ENCODE measurements around the gene KLC3. TPM values are rescaled to one million over a fixed set of nuclear protein-coding genes. Genes with fewer than 3 reads are reported as not detected.

The KLC3 gene
- total RNA-seq, 2 donors from 2014 or later, result 3.6 to 4.8 TPM

GRCh38 chr19:45297674-45298073 lies 42.9 kb upstream of the KLC3 start:
- Histone ChIP-seq H3K4me3 (ENCODE audit: low read length) (no peak overlapping the region), H3K27ac (ENCODE audit: low read depth, low read length) (no peak overlapping the region), H3K27me3 (ENCODE audit: control insufficient read depth, insufficient read depth, low read length, poor library complexity, severe bottlenecking) (no peaks in the 10 kb centered on the region), H3K9ac (ENCODE audit: extremely low read depth, low read length, poor library complexity, severe bottlenecking) (no peak overlapping the region), H3K9me3 (ENCODE audit: control insufficient read depth, low read length) (no peaks in the 10 kb centered on the region), H3K36me3 (ENCODE audit: control insufficient read depth, insufficient read depth, low read length) (peaks cover 35% of the 10 kb centered on the region), H3K4me1 (ENCODE audit: control insufficient read depth, insufficient read depth, low read length) (no peaks in the 10 kb centered on the region)
- Mint-ChIP-seq H3K4me3 (no peak overlapping the region), H3K27me3 (ENCODE audit: insufficient read depth) (no peaks in the 10 kb centered on the region), H3K27ac (no peak overlapping the region), H3K36me3 (ENCODE audit: low read depth) (peaks cover 71% of the 10 kb centered on the region), H3K9me3 (peaks cover 3% of the 10 kb centered on the region), H3K4me1 (no peaks in the 10 kb centered on the region)
- WGBS, 2 experiments (ENCODE audit: insufficient coverage in 1 of 2, insufficient read length in 1 of 2), result 98 to 100% methylated on average over 2 to 11 of the region's 18 CpGs
- no peak for DNase-seq
- TF ChIP-seq, protein P1, sequence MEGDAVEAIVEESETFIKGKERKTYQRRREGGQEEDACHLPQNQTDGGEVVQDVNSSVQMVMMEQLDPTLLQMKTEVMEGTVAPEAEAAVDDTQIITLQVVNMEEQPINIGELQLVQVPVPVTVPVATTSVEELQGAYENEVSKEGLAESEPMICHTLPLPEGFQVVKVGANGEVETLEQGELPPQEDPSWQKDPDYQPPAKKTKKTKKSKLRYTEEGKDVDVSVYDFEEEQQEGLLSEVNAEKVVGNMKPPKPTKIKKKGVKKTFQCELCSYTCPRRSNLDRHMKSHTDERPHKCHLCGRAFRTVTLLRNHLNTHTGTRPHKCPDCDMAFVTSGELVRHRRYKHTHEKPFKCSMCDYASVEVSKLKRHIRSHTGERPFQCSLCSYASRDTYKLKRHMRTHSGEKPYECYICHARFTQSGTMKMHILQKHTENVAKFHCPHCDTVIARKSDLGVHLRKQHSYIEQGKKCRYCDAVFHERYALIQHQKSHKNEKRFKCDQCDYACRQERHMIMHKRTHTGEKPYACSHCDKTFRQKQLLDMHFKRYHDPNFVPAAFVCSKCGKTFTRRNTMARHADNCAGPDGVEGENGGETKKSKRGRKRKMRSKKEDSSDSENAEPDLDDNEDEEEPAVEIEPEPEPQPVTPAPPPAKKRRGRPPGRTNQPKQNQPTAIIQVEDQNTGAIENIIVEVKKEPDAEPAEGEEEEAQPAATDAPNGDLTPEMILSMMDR (conservative IDR thresholded peaks at IDR 0.05), result no peak

DNA sequence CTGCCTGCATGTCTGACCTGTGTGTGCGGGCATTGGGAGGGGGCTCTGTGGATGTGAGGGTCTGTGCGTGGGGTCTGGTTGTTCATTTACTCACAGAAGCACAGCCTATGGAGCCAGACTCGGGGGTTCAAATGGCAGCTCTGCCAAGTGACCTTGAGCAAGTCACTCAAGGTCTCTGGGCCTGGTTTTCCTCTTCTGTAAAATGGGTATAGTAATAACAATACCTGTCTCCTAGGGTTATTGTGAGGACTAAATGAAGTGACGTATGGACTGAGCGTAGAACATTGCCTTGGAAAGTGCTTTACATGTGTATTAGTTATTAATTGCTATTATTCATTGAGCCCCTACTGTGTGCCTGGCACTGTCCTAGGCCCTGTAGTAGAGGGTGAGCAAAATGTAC lies 42.3 kb upstream of the KLC3 start:
- H3K27me3 Mint-ChIP-seq (ENCODE audit: insufficient read depth), result no peaks in the 10 kb centered on the region
- H3K9me3 ChIP-seq (ENCODE audit: control insufficient read depth, low read length), result no peaks in the 10 kb centered on the region
- H3K4me3 ChIP-seq (ENCODE audit: low read length), result no peak overlapping the region
- H3K4me1 Mint-ChIP-seq, result no peaks in the 10 kb centered on the region
- H3K9me3 Mint-ChIP-seq, result peaks cover 3% of the 10 kb centered on the region
- no peak for DNase-seq
- H3K4me1 ChIP-seq (ENCODE audit: control insufficient read depth, insufficient read depth, low read length), result no peaks in the 10 kb centered on the region
- H3K9ac ChIP-seq (ENCODE audit: extremely low read depth, low read length, poor library complexity, severe bottlenecking), result no peak overlapping the region
- no peak overlapping the region for H3K4me3 Mint-ChIP-seq
- H3K36me3 Mint-ChIP-seq (ENCODE audit: low read depth), result peaks cover 69% of the 10 kb centered on the region
- peaks cover 35% of the 10 kb centered on the region for H3K36me3 ChIP-seq (ENCODE audit: control insufficient read depth, insufficient read depth, low read length)
- no peak overlapping the region for H3K27ac Mint-ChIP-seq
- 96 to 100% methylated on average over 1 to 5 of the region's 5 CpGs for WGBS, 2 experiments (ENCODE audit: insufficient coverage in 1 of 2, insufficient read length in 1 of 2)
- TF ChIP-seq, protein P1 (conservative IDR thresholded peaks at IDR 0.05), result no peak
- H3K27me3 ChIP-seq (ENCODE audit: control insufficient read depth, insufficient read depth, low read length, poor library complexity, severe bottlenecking), result no peaks in the 10 kb centered on the region
- H3K27ac ChIP-seq (ENCODE audit: low read depth, low read length), result no peak overlapping the region

GRCh38 chr19:45299719-45300118 lies 40.8 kb upstream of the KLC3 start:
- Histone ChIP-seq H3K36me3 (ENCODE audit: control insufficient read depth, insufficient read depth, low read length) (peaks cover 35% of the 10 kb centered on the region), H3K4me1 (ENCODE audit: control insufficient read depth, insufficient read depth, low read length) (no peaks in the 10 kb centered on the region), H3K9ac (ENCODE audit: extremely low read depth, low read length, poor library complexity, severe bottlenecking) (no peak overlapping the region), H3K27me3 (ENCODE audit: control insufficient read depth, insufficient read depth, low read length, poor library complexity, severe bottlenecking) (no peaks in the 10 kb centered on the region), H3K9me3 (ENCODE audit: control insufficient read depth, low read length) (no peaks in the 10 kb centered on the region), H3K4me3 (ENCODE audit: low read length) (no peak overlapping the region), H3K27ac (ENCODE audit: low read depth, low read length) (no peak overlapping the region)
- 95 to 100% methylated on average over 2 to 6 of the region's 6 CpGs for WGBS, 2 experiments (ENCODE audit: insufficient coverage in 1 of 2, insufficient read length in 1 of 2)
- no peak for DNase-seq
- H3K27me3 Mint-ChIP-seq (ENCODE audit: insufficient read depth), result peaks cover 7% of the 10 kb centered on the region
- H3K9me3 Mint-ChIP-seq, result peaks cover 5% of the 10 kb centered on the region
- no peak overlapping the region for H3K27ac Mint-ChIP-seq
- no peak overlapping the region for H3K4me3 Mint-ChIP-seq
- TF ChIP-seq, protein P1 (conservative IDR thresholded peaks at IDR 0.05), result no peak
- H3K36me3 Mint-ChIP-seq (ENCODE audit: low read depth), result peaks cover 57% of the 10 kb centered on the region
- no peaks in the 10 kb centered on the region for H3K4me1 Mint-ChIP-seq
